ENCODE results near the gene PTPRD.

Gene PTPRD

GRCh38 chr9:8337834-8338766, 2274.7 kb downstream of the PTPRD start:
- DNase-seq: peak; percentile 26 to 67

- no peak for DNase-seq
Observed at GRCh38 chr9:8332871-8333270, 2279.9 kb downstream of the PTPRD start.

GRCh38 chr9:8332331-8332650, 2280.5 kb downstream of the PTPRD start:
- DNase-seq: no peak

GRCh38 chr9:8331507-8332330, 2281.1 kb downstream of the PTPRD start:
- DNase-seq: no peak

GRCh38 chr9:8329561-8330283, 2283.1 kb downstream of the PTPRD start:
- DNase-seq: no peak

- no peak for DNase-seq
Observed at GRCh38 chr9:8315211-8315610, 2297.6 kb downstream of the PTPRD start.

- no peak for DNase-seq
Observed at GRCh38 chr9:8309258-8309657, 2303.5 kb downstream of the PTPRD start.

GRCh38 chr9:8304720-8305119, 2308.1 kb downstream of the PTPRD start:
- no peak for DNase-seq

GRCh38 chr9:8301296-8301695, 2311.5 kb downstream of the PTPRD start:
- DNase-seq: no peak

- DNase-seq: no peak
Observed at GRCh38 chr9:8297047-8297446, 2315.8 kb downstream of the PTPRD start.

GRCh38 chr9:8292657-8293056, 2320.1 kb downstream of the PTPRD start:
- DNase-seq: peak in 1 of 2 experiments; percentile 27

GRCh38 chr9:8289681-8290080, 2323.1 kb downstream of the PTPRD start:
- DNase-seq: no peak

- no peak for DNase-seq
Observed at GRCh38 chr9:8287970-8288369, 2324.8 kb downstream of the PTPRD start.

GRCh38 chr9:8287501-8287900, 2325.3 kb downstream of the PTPRD start:
- no peak for DNase-seq

GRCh38 chr9:8284884-8285283, 2327.9 kb downstream of the PTPRD start:
- no peak for DNase-seq

GRCh38 chr9:8282535-8282934, 2330.3 kb downstream of the PTPRD start:
- no peak for DNase-seq

- DNase-seq: no peak
Observed at GRCh38 chr9:8280811-8281210, 2332.0 kb downstream of the PTPRD start.

GRCh38 chr9:8278048-8278447, 2334.8 kb downstream of the PTPRD start:
- DNase-seq: no peak

- DNase-seq: no peak
Observed at GRCh38 chr9:8270235-8270634, 2342.6 kb downstream of the PTPRD start.

- DNase-seq: peak in 1 of 2 experiments; percentile 29
Observed at GRCh38 chr9:8268881-8269280, 2343.9 kb downstream of the PTPRD start.

GRCh38 chr9:8268216-8268878, 2344.5 kb downstream of the PTPRD start:
- DNase-seq: no peak

- DNase-seq: no peak
Observed at GRCh38 chr9:8267636-8268035, 2345.2 kb downstream of the PTPRD start.

- no peak for DNase-seq
Observed at GRCh38 chr9:8266861-8267260, 2345.9 kb downstream of the PTPRD start.
